ENCODE results near the gene NUCKS1.

NUCKS1 gene

GRCh38 chr1:205751036-205751651, 1.2 kb upstream of the NUCKS1 start:
- TF ChIP-seq SIN3A (IDR thresholded peaks at IDR 0.05; ENCODE audit: borderline replicate concordance, insufficient read depth, low read length) (no peak), FOXP2 (optimal IDR thresholded peaks at IDR 0.05; ENCODE audit: borderline replicate concordance, extremely low read depth, extremely low read length, insufficient read depth) (no peak), TAF1 (IDR thresholded peaks at IDR 0.05; ENCODE audit: borderline replicate concordance, insufficient read depth, low read length) (no peak), REST (IDR thresholded peaks at IDR 0.05; ENCODE audit: insufficient read depth in 1 of 2, low read depth in 2 of 2, low read length in 2 of 2) (no peak), POLR2AphosphoS5 (IDR thresholded peaks at IDR 0.05; ENCODE audit: low read depth, low read length) (no peak)

GRCh38 chr1:205749234-205750137, 496 bp downstream of the NUCKS1 start:
- TF ChIP-seq POLR2AphosphoS5 (IDR thresholded peaks at IDR 0.05; ENCODE audit: low read depth, low read length) (peak; percentile 23; the same call in 1 of the 2 replicates), FOXP2 (optimal IDR thresholded peaks at IDR 0.05; ENCODE audit: borderline replicate concordance, extremely low read depth, extremely low read length, insufficient read depth) (peak; percentile 80), REST (IDR thresholded peaks at IDR 0.05; ENCODE audit: insufficient read depth in 1 of 2, low read depth in 2 of 2, low read length in 2 of 2) (peak in 1 of 2 experiments; percentile 16; a peak in 1 of 4 replicates), TAF1 (IDR thresholded peaks at IDR 0.05; ENCODE audit: borderline replicate concordance, insufficient read depth, low read length) (no peak), SIN3A (IDR thresholded peaks at IDR 0.05; ENCODE audit: borderline replicate concordance, insufficient read depth, low read length) (no peak)

- TF ChIP-seq REST (IDR thresholded peaks at IDR 0.05; ENCODE audit: insufficient read depth in 1 of 2, low read depth in 2 of 2, low read length in 2 of 2) = no peak
- TF ChIP-seq FOXP2 (optimal IDR thresholded peaks at IDR 0.05; ENCODE audit: borderline replicate concordance, extremely low read depth, extremely low read length, insufficient read depth) = no peak
- TF ChIP-seq SIN3A (IDR thresholded peaks at IDR 0.05; ENCODE audit: borderline replicate concordance, insufficient read depth, low read length) = no peak; the same call in 1 of the 2 replicates
- no peak for TF ChIP-seq POLR2AphosphoS5 (IDR thresholded peaks at IDR 0.05; ENCODE audit: low read depth, low read length)
- no peak for TF ChIP-seq TAF1 (IDR thresholded peaks at IDR 0.05; ENCODE audit: borderline replicate concordance, insufficient read depth, low read length)
These were observed 1.4 kb downstream of the NUCKS1 start for GRCh38 chr1:205748403-205749233.

- no peak for TF ChIP-seq SIN3A (IDR thresholded peaks at IDR 0.05; ENCODE audit: borderline replicate concordance, insufficient read depth, low read length)
- TF ChIP-seq FOXP2 (optimal IDR thresholded peaks at IDR 0.05; ENCODE audit: borderline replicate concordance, extremely low read depth, extremely low read length, insufficient read depth) = no peak
- TF ChIP-seq TAF1 (IDR thresholded peaks at IDR 0.05; ENCODE audit: borderline replicate concordance, insufficient read depth, low read length) = no peak
- no peak for TF ChIP-seq REST (IDR thresholded peaks at IDR 0.05; ENCODE audit: insufficient read depth in 1 of 2, low read depth in 2 of 2, low read length in 2 of 2)
- no peak for TF ChIP-seq POLR2AphosphoS5 (IDR thresholded peaks at IDR 0.05; ENCODE audit: low read depth, low read length)
These were observed 3.1 kb downstream of the NUCKS1 start for GRCh38 chr1:205746757-205747412.

Measured in PFSK-1 (cell line).